Body of pancreas (tissue), 4 donors: Measurements from ENCODE around the gene CRYBG2. TPM values are rescaled to one million over a fixed set of nuclear protein-coding genes. Genes with fewer than 3 reads are reported as not detected.

Experiments
- ATAC-seq: fragments of 150-250 bp; one replicate; pipeline ENCODE4 v1.9.1; 2016
- DNase-seq, 4 donors: peaks; one replicate each; pipeline ENCODE4 v3.0.0-alpha.2; 2019
- H3K27ac ChIP-seq, 4 donors: fragments of 200-600 bp; sonication (generic); 1 replicate in 3 of 4; 2 replicates in 1 of 4; pipeline versions ENCODE4 v1.5.1 to v1.6.1; 2016 to 2019; ENCODE audit warnings: mild to moderate bottlenecking in 1 of 4, mixed read lengths in 1 of 4, moderate library complexity in 1 of 4
- H3K27me3 ChIP-seq, 2 donors: fragments of 200-600 bp; sonication (generic); one replicate each; pipeline ENCODE4 v1.6.0; 2016; ENCODE audit warnings: mild to moderate bottlenecking in 1 of 2
- H3K36me3 ChIP-seq, 2 donors: fragments of 200-600 bp; sonication (generic); replicated peaks in 1 of 2; 2 replicates each; pipeline ENCODE4 v1.5.1; 2016; ENCODE audit warnings: low read depth in 2 of 2; ENCODE audit not compliant: insufficient read depth in 1 of 2
- H3K4me1 ChIP-seq: fragments of 200-600 bp; sonication (generic); one replicate; pipeline ENCODE4 v1.6.0; 2016
- H3K4me3 ChIP-seq, 2 donors: fragments of 200-600 bp; sonication (generic); 1 replicate in 1 of 2; 2 replicates in 1 of 2; pipeline ENCODE4 v1.5.1; 2016 to 2019
- H3K9me3 ChIP-seq, 3 donors: fragments of 200-600 bp; sonication (generic); 1 replicate in 2 of 3; 2 replicates in 1 of 3; pipeline ENCODE4 v1.5.1; 2016
- CTCF ChIP-seq, 7 experiments: fragments of 450-650 bp in 4 of 7; fragments of 200-600 bp in 3 of 7; sonication (generic) in 3 of 7; IDR thresholded peaks; one replicate each; pipeline ENCODE4 v1.5.1; 2016 to 2019; ENCODE audit warnings: antibody characterized with exemption in 7 of 7
- POLR2A ChIP-seq, 3 donors: fragments of 450-650 bp; IDR thresholded peaks; one replicate each; pipeline ENCODE4 v1.6.1; 2016; ENCODE audit warnings: antibody characterized with exemption in 3 of 3, mild to moderate bottlenecking in 2 of 3
- WGBS, 2 donors: methylation state at CpG; one replicate each; pipeline ENCODE4 v1.1.5; 2017; 5-methylcytosine and 5-hydroxymethylcytosine counted together
- intact Hi-C: fragments of 100-400 bp; cut with DNase I; formaldehyde crosslinking; loops from one replicate; pipeline ENCODE4 v1.15.1; 2023
- total RNA-seq, 2 donors: library from RNA; depleted of rRNA; stranded (reverse); fragments of >200 nt; gene quantifications; one replicate each; pipeline ENCODE4 v1.1.0, GENCODE V29; 2016

CRYBG2 gene
- total RNA-seq, 2 donors from 2014 or later = 3.6 TPM; not detected in 1

DNA sequence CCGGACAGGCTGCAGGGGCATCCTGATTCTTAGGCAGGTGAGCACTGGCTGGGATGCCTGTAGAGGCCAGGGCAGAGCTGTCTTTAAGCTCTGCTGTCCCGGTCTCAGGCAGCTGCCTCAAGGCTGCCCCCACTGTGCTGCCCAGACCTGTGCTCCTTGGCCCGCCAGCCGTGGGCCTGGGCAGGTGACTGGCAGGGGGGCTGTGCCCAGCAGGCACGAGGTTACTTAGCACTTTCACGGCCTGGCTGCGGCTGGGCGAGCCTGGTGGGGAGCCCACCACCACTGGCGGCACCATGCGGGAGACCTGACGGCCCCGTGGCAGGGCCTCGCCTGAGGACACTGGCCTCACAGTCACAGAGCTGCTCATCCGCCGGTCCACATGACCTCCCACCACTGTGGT is 8.2 kb downstream of the CRYBG2 start:
- no peak for TF ChIP-seq CTCF (IDR thresholded peaks at IDR 0.05)
- no peak for TF ChIP-seq POLR2A (IDR thresholded peaks at IDR 0.05)
- intact Hi-C loops = no loop called here
- ATAC-seq (no peak), DNase-seq (no peak)
- Histone ChIP-seq H3K4me1 (no peaks in the 10 kb centered on the region), H3K27ac (no peak overlapping the region), H3K4me3 (no peak overlapping the region), H3K36me3 (no peaks in the 10 kb centered on the region), H3K27me3 (no peaks in the 10 kb centered on the region), H3K9me3 (no peaks in the 10 kb centered on the region)
- 40 to 73% methylated on average over 1 to 14 of the region's 15 CpGs for WGBS, 2 donors

- ATAC-seq = no peak
- no peak for DNase-seq
- H3K27me3 ChIP-seq = no peaks in the 10 kb centered on the region
- intact Hi-C loops = no loop called here
- no peaks in the 10 kb centered on the region for H3K9me3 ChIP-seq
- no peaks in the 10 kb centered on the region for H3K4me1 ChIP-seq
- no peak for TF ChIP-seq CTCF (IDR thresholded peaks at IDR 0.05)
- no peak for TF ChIP-seq POLR2A (IDR thresholded peaks at IDR 0.05)
- H3K4me3 ChIP-seq = no peak overlapping the region
- 75 to 85% methylated on average over 4 to 15 of the region's 15 CpGs for WGBS, 2 donors
- H3K27ac ChIP-seq = no peak overlapping the region
- no peaks in the 10 kb centered on the region for H3K36me3 ChIP-seq
Observed at GRCh38 chr1:26344147-26344920, 9.6 kb downstream of the CRYBG2 start.

DNA sequence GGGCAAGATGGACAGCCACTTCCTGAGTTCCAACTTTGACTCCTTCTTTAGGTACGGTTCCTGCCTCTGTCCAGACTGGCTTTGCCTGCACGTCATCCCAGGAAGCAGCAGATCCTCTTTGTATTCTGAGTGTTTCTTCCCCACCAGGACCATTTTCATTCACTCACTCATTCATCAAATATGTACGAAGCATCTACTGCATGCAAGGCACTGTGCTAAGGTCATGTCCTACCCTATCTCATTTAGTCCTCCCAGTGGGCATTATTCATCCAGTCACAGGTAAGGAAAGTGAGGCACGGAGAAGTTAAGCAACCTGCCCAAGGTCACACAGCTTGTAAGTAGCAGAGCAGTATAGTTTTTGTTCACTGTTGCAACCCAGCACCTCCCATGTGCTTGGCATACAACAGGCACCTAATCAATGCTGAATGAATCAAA is 13.9 kb downstream of the CRYBG2 start:
- intact Hi-C loops = no loop called here
- Histone ChIP-seq H3K36me3 (no peaks in the 10 kb centered on the region), H3K4me1 (peaks cover 17% of the 10 kb centered on the region), H3K27ac (no peak overlapping the region), H3K27me3 (no peaks in the 10 kb centered on the region), H3K9me3 (no peaks in the 10 kb centered on the region), H3K4me3 (no peak overlapping the region)
- 35 to 56% methylated on average over 4 of the region's 4 CpGs for WGBS, 2 donors
- DNase-seq (no peak), ATAC-seq (no peak)
- no peak for TF ChIP-seq CTCF (IDR thresholded peaks at IDR 0.05)
- TF ChIP-seq POLR2A (IDR thresholded peaks at IDR 0.05) = no peak

DNA sequence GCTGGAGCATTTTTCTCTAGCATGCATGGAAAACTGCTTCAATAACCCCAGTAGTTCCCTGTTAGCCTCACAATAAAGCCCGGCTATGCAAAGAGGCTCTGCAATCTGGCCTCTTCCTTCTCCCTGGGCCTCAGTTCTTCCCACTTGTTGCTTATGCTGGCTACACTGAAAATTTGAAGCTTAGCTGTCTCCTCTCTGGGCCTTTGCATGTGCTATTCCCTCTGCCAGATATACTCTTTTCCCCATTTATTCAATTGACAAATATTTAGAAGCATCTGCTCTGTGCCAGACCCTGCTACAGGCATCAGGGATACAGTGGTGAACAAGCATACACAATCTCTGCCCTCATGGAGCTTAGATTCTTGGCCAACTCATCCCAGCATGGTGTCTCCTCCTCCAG is 15.3 kb downstream of the CRYBG2 start:
- no peaks in the 10 kb centered on the region for H3K27me3 ChIP-seq
- H3K4me3 ChIP-seq = no peak overlapping the region
- DNase-seq (no peak), ATAC-seq (no peak)
- TF ChIP-seq POLR2A (IDR thresholded peaks at IDR 0.05) (no peak), CTCF (IDR thresholded peaks at IDR 0.05) (no peak)
- no peaks in the 10 kb centered on the region for H3K9me3 ChIP-seq
- H3K36me3 ChIP-seq = no peaks in the 10 kb centered on the region
- peaks cover 17% of the 10 kb centered on the region for H3K4me1 ChIP-seq
- 71 to 92% methylated on average over 1 of the region's 1 CpG for WGBS, 2 donors
- H3K27ac ChIP-seq = no peak overlapping the region
- intact Hi-C loops = no loop called here

DNA sequence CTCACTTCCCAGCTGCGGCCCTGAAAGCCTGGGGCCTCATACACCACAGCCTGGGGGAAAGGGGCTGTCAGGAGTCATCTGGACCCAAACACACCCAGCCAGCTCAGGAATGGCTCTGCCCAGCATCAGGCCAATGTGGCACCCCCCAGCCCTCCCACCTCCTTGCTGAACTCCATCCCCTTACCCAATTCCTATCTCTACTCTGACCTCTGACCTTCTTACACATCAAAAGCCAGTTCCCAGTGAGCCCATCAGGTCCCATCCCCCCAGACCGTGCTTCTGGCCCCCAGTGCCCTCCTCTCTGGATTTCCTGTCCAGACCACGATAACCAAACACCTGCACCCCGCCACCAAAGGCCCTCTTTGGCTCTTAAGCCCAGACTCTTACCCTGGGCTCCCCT is 16.3 kb downstream of the CRYBG2 start:
- DNase-seq = no peak
- WGBS, 2 donors = 59 to 82% methylated on average over 3 to 4 of the region's 4 CpGs

More for the DNA sequence above, 16.3 kb downstream of the CRYBG2 start:
- Histone ChIP-seq H3K36me3 (no peaks in the 10 kb centered on the region), H3K9me3 (no peaks in the 10 kb centered on the region), H3K4me1 (peaks cover 17% of the 10 kb centered on the region), H3K27me3 (no peaks in the 10 kb centered on the region), H3K27ac (no peak overlapping the region), H3K4me3 (no peak overlapping the region)
- no peak for ATAC-seq
- intact Hi-C loops = no loop called here
- TF ChIP-seq CTCF (IDR thresholded peaks at IDR 0.05) (no peak), POLR2A (IDR thresholded peaks at IDR 0.05) (no peak)
